ENCODE measurements around the gene GUK1.

GRCh38 chr1:228148196-228148861 is 8.2 kb downstream of the GUK1 start:
- TF ChIP-seq CTCF (conservative IDR thresholded peaks at IDR 0.05) = no peak
- TF ChIP-seq ZFX (IDR thresholded peaks at IDR 0.05) = no peak
